PC-3 (cell line): ENCODE data around the gene SEMA3A.

ENCODE experiments used
- EZH2 ChIP-seq: fragments of 300-600 bp; sonication (generic); IDR thresholded peaks from one replicate; pipeline ENCODE4 v1.6.1; 2017; ENCODE audit warnings: antibody characterized with exemption, mild to moderate bottlenecking, low read length; ENCODE audit not compliant: unreplicated experiment
- EZH2phosphoT487 ChIP-seq: fragments of 300-600 bp; sonication (generic); IDR thresholded peaks from 2 replicates; pipeline ENCODE4 v1.6.1; 2018; ENCODE audit warnings: mild to moderate bottlenecking, antibody characterized with exemption, low read length, borderline replicate concordance
- TF ChIP-seq, protein P1 (sequence below): fragments of 300-600 bp; sonication (generic); conservative IDR thresholded peaks from 2 replicates; pipeline ENCODE4 v1.5.1; 2017; ENCODE audit warnings: antibody characterized with exemption, low read depth, mild to moderate bottlenecking, low read length

DNA sequence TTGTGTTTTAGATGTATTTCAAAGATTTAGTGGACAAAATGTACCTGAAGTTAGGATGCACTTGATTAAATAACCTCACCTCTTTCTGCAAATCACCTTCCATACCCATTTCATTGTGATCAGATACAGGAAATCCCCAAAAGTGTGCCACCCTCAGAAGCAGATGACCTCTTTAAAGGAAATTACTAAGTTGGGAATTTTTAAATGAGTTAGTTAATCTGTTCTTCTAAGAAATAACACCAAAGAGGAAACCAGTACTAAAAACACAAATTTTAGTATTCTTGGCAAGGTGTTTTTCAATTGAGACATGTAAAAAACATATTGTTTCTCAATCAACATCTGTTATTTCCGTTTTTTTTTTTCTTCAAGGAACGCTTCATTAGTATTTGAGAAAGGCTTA is 4.6 kb upstream of the SEMA3A start:
- no peak for TF ChIP-seq EZH2
- TF ChIP-seq, protein P1, sequence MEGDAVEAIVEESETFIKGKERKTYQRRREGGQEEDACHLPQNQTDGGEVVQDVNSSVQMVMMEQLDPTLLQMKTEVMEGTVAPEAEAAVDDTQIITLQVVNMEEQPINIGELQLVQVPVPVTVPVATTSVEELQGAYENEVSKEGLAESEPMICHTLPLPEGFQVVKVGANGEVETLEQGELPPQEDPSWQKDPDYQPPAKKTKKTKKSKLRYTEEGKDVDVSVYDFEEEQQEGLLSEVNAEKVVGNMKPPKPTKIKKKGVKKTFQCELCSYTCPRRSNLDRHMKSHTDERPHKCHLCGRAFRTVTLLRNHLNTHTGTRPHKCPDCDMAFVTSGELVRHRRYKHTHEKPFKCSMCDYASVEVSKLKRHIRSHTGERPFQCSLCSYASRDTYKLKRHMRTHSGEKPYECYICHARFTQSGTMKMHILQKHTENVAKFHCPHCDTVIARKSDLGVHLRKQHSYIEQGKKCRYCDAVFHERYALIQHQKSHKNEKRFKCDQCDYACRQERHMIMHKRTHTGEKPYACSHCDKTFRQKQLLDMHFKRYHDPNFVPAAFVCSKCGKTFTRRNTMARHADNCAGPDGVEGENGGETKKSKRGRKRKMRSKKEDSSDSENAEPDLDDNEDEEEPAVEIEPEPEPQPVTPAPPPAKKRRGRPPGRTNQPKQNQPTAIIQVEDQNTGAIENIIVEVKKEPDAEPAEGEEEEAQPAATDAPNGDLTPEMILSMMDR: no peak
- TF ChIP-seq EZH2phosphoT487: no peak
